Mesenchymal stem cell (in vitro differentiated cells and primary cell): Measurements from ENCODE around the gene MTHFD1.
"Not testable (repeated sequence)": the region's sequence is repeated elsewhere in the genome, so short reads cannot be mapped to it uniquely, and the experiment has no call there.

Source experiments
- DNase-seq: peaks from one replicate; pipeline ENCODE4 v3.0.0-alpha.2; 2013
- H2AFZ ChIP-seq: one replicate; pipeline ENCODE4 v1.6.1; 2013; ENCODE audit warnings: low read depth, mild to moderate bottlenecking, control low read depth, inconsistent platforms, low read length, moderate library complexity
- H2AK5ac ChIP-seq: 2 replicates; pipeline ENCODE4 v1.6.1; 2013; ENCODE audit warnings: low read length, moderate library complexity, mild to moderate bottlenecking, inconsistent platforms; ENCODE audit not compliant: severe bottlenecking
- H2BK120ac ChIP-seq: one replicate; pipeline ENCODE4 v1.6.1; 2013; ENCODE audit warnings: low read depth, mild to moderate bottlenecking, inconsistent platforms, low read length, moderate library complexity
- H2BK12ac ChIP-seq, 2 experiments: one replicate each; pipeline ENCODE4 v1.6.1; 2013; ENCODE audit warnings: inconsistent platforms in 2 of 2, low read length in 2 of 2, mild to moderate bottlenecking in 2 of 2, moderate library complexity in 2 of 2, control low read depth in 1 of 2
- H2BK15ac ChIP-seq: one replicate; pipeline ENCODE4 v1.6.1; 2013; ENCODE audit warnings: mild to moderate bottlenecking, low read depth, inconsistent platforms; ENCODE audit not compliant: poor library complexity, severe bottlenecking
- H2BK5ac ChIP-seq: 2 replicates; pipeline ENCODE4 v1.6.1; 2013; ENCODE audit warnings: low read depth, mild to moderate bottlenecking, low read length, control low read depth, inconsistent platforms; ENCODE audit not compliant: poor library complexity, severe bottlenecking
- H3K14ac ChIP-seq, 2 experiments: one replicate each; pipeline ENCODE4 v1.6.1; 2013; ENCODE audit warnings: inconsistent platforms in 2 of 2, low read length in 2 of 2, control low read depth in 1 of 2, mild to moderate bottlenecking in 1 of 2, moderate library complexity in 1 of 2
- H3K18ac ChIP-seq, 2 experiments: one replicate each; pipeline ENCODE4 v1.6.1; 2013; ENCODE audit warnings: inconsistent platforms in 2 of 2, low read length in 2 of 2, control low read depth in 1 of 2, low read depth in 1 of 2, mild to moderate bottlenecking in 1 of 2
- H3K23ac ChIP-seq, 2 experiments: one replicate each; pipeline ENCODE4 v1.6.1; 2013; ENCODE audit warnings: inconsistent platforms in 2 of 2, low read length in 2 of 2, mild to moderate bottlenecking in 2 of 2, moderate library complexity in 2 of 2, control low read depth in 1 of 2
- H3K27ac ChIP-seq: 2 replicates; pipeline ENCODE4 v1.5.1; 2013; ENCODE audit warnings: mild to moderate bottlenecking, moderate library complexity, low read length, control low read depth, inconsistent platforms; ENCODE audit not compliant: poor library complexity, severe bottlenecking
- H3K27me3 ChIP-seq, 2 experiments: 2 replicates each; pipeline versions ENCODE4 v1.6.1 to v1.7.0; 2013; ENCODE audit warnings: low read length in 2 of 2, mild to moderate bottlenecking in 2 of 2, moderate library complexity in 2 of 2, control low read depth in 1 of 2, inconsistent platforms in 1 of 2; ENCODE audit not compliant: control insufficient read depth in 1 of 2, insufficient read depth in 1 of 2
- H3K36me3 ChIP-seq, 2 experiments: 2 replicates each; pipeline versions ENCODE4 v1.6.1 to v1.7.0; 2013; ENCODE audit warnings: low read length in 2 of 2, control low read depth in 1 of 2, inconsistent platforms in 1 of 2, low read depth in 1 of 2, mild to moderate bottlenecking in 1 of 2; ENCODE audit not compliant: insufficient read depth in 2 of 2, control insufficient read depth in 1 of 2
- H3K4ac ChIP-seq, 2 experiments: one replicate each; pipeline ENCODE4 v1.6.1; 2013; ENCODE audit warnings: inconsistent platforms in 2 of 2, low read length in 2 of 2, mild to moderate bottlenecking in 2 of 2, moderate library complexity in 2 of 2, control low read depth in 1 of 2, low read depth in 1 of 2
- H3K4me1 ChIP-seq: 2 replicates; pipeline ENCODE4 v1.6.1; 2013; ENCODE audit warnings: low read depth, low read length, control low read depth; ENCODE audit not compliant: control insufficient read depth, insufficient read depth
- H3K4me2 ChIP-seq: 2 replicates; pipeline ENCODE4 v1.6.1; 2013; ENCODE audit warnings: low read length, mild to moderate bottlenecking, inconsistent platforms; ENCODE audit not compliant: poor library complexity, severe bottlenecking
- H3K4me3 ChIP-seq, 2 experiments: 2 replicates each; pipeline versions ENCODE4 v1.5.1 to v1.7.0; 2013; ENCODE audit warnings: low read length in 2 of 2, mild to moderate bottlenecking in 2 of 2, control low read depth in 1 of 2, low read depth in 1 of 2; ENCODE audit not compliant: insufficient read depth in 1 of 2
- H3K79me1 ChIP-seq: replicated peaks from 2 replicates; pipeline ENCODE4 v1.6.1; 2013; ENCODE audit warnings: mild to moderate bottlenecking, control low read depth, low read length, inconsistent platforms; ENCODE audit not compliant: poor library complexity, severe bottlenecking
- H3K9ac ChIP-seq: 2 replicates; pipeline ENCODE4 v1.7.0; 2013; ENCODE audit warnings: mild to moderate bottlenecking, low read length, moderate library complexity
- H3K9me3 ChIP-seq: 2 replicates; pipeline ENCODE4 v1.7.0; 2013; ENCODE audit warnings: mild to moderate bottlenecking, low read length; ENCODE audit not compliant: control insufficient read depth
- H4K8ac ChIP-seq: one replicate; pipeline ENCODE4 v1.6.1; 2013; ENCODE audit warnings: inconsistent platforms, mild to moderate bottlenecking, low read length, moderate library complexity
- H4K91ac ChIP-seq: one replicate; pipeline ENCODE4 v1.6.1; 2013; ENCODE audit warnings: mild to moderate bottlenecking, low read length, inconsistent platforms
- WGBS: methylation state at CpG from one replicate; pipeline ENCODE4 v1.1.7; 2013; ENCODE audit warnings: mixed read lengths; 5-methylcytosine and 5-hydroxymethylcytosine counted together

Gene MTHFD1

GRCh38 chr14:64349741-64350490, 38.2 kb upstream of the MTHFD1 start:
- H3K4me2 ChIP-seq = no peak overlapping the region

GRCh38 chr14:64363265-64363846, 24.8 kb upstream of the MTHFD1 start:
- Histone ChIP-seq H3K4me1 (no peaks in the 10 kb centered on the region), H4K8ac (no peak overlapping the region), H3K4me3 (no peak overlapping the region), H3K79me1 (no peaks in the 10 kb centered on the region), H2BK120ac (no peak overlapping the region), H2BK12ac (no peak overlapping the region), H2BK5ac (no peak overlapping the region), H3K14ac (no peak overlapping the region), H3K27ac (no peak overlapping the region), H3K9me3 (no peaks in the 10 kb centered on the region), H3K27me3 (no peaks in the 10 kb centered on the region), H3K4ac (no peak overlapping the region), H2AFZ (no peak overlapping the region), H3K18ac (no peak overlapping the region), H3K9ac (no peak overlapping the region), H2AK5ac (no peak overlapping the region), H2BK15ac (no peak overlapping the region), H3K36me3 (no peaks in the 10 kb centered on the region), H4K91ac (no peak overlapping the region), H3K23ac (no peak overlapping the region), H3K4me2 (no peak overlapping the region)
- peak; percentile 18 for DNase-seq
- WGBS = 77% methylated on average over 3 of the region's 3 CpGs

More at GRCh38 chr14:64349741-64350490, 38.2 kb upstream of the MTHFD1 start:
- no peak overlapping the region for H3K14ac ChIP-seq
- H2AFZ ChIP-seq = no peak overlapping the region
- H2BK15ac ChIP-seq = no peak overlapping the region
- H2BK12ac ChIP-seq = no peak overlapping the region
- no peak overlapping the region for H3K4ac ChIP-seq
- H2BK5ac ChIP-seq = no peak overlapping the region
- H2AK5ac ChIP-seq = no peak overlapping the region
- no peak overlapping the region for H3K23ac ChIP-seq
- no peaks in the 10 kb centered on the region for H3K9me3 ChIP-seq
- no peaks in the 10 kb centered on the region for H3K36me3 ChIP-seq
- H3K18ac ChIP-seq = no peak overlapping the region
- no peak for DNase-seq
- H3K79me1 ChIP-seq = no peaks in the 10 kb centered on the region
- no peaks in the 10 kb centered on the region for H3K4me1 ChIP-seq
- 92% methylated on average over 3 of the region's 6 CpGs for WGBS
- no peaks in the 10 kb centered on the region for H3K27me3 ChIP-seq
- H3K4me3 ChIP-seq = no peak overlapping the region
- no peak overlapping the region for H2BK120ac ChIP-seq
- H3K9ac ChIP-seq = no peak overlapping the region
- H4K91ac ChIP-seq = no peak overlapping the region
- H3K27ac ChIP-seq = no peak overlapping the region
- H4K8ac ChIP-seq = no peak overlapping the region

- no peak overlapping the region for H2BK120ac ChIP-seq
- H3K18ac ChIP-seq = no peak overlapping the region
- H2BK12ac ChIP-seq = no peak overlapping the region
- no peaks in the 10 kb centered on the region for H3K4me1 ChIP-seq
- H3K23ac ChIP-seq = no peak overlapping the region
- H2BK15ac ChIP-seq = no peak overlapping the region
- H3K4me2 ChIP-seq = no peak overlapping the region
- peak overlapping the region; percentile 22 for H3K9ac ChIP-seq
- no peak for DNase-seq
- no peaks in the 10 kb centered on the region for H3K9me3 ChIP-seq
- 72% methylated on average over 2 of the region's 3 CpGs for WGBS
- H2AK5ac ChIP-seq = no peak overlapping the region
- no peaks in the 10 kb centered on the region for H3K79me1 ChIP-seq
- H3K27me3 ChIP-seq = no peaks in the 10 kb centered on the region
- H2AFZ ChIP-seq = no peak overlapping the region
- no peak overlapping the region for H4K91ac ChIP-seq
- no peak overlapping the region for H2BK5ac ChIP-seq
- H4K8ac ChIP-seq = no peak overlapping the region
- H3K4me3 ChIP-seq = no peak overlapping the region
- no peak overlapping the region for H3K4ac ChIP-seq
- no peak overlapping the region for H3K27ac ChIP-seq
- H3K36me3 ChIP-seq = no peaks in the 10 kb centered on the region
- H3K14ac ChIP-seq = no peak overlapping the region
These were observed 23.2 kb upstream of the MTHFD1 start for GRCh38 chr14:64364907-64365306.

GRCh38 chr14:64365358-64365889, 22.7 kb upstream of the MTHFD1 start:
- not testable (repeated sequence) for H3K9me3 ChIP-seq, H2BK5ac ChIP-seq, H3K27ac ChIP-seq, H2AK5ac ChIP-seq, H3K79me1 ChIP-seq, H4K91ac ChIP-seq, H3K23ac ChIP-seq, H3K27me3 ChIP-seq, H4K8ac ChIP-seq, H3K4me2 ChIP-seq, DNase-seq, H3K4me3 ChIP-seq, H2AFZ ChIP-seq, H3K18ac ChIP-seq, H3K36me3 ChIP-seq, H3K4ac ChIP-seq, H3K14ac ChIP-seq, H2BK12ac ChIP-seq, H3K4me1 ChIP-seq, H2BK120ac ChIP-seq, H2BK15ac ChIP-seq
- peak overlapping the region; percentile 22 for H3K9ac ChIP-seq
- 89% methylated on average over 7 of the region's 9 CpGs for WGBS
